ENCODE results near the gene TRPM3.

TRPM3 gene

GRCh38 chr9:70859694-70860093 is 261.7 kb downstream of the TRPM3 start:
- in situ Hi-C loops (cut with HindIII; ENCODE audit: low sequenced_read_pairs), result loop anchor here (5.0 kb wide), 1 partner anchor 37 kb away; no protein-coding TSS in a partner anchor
- DNase-seq (ENCODE audit: low read depth), result no peak
- no peak for TF ChIP-seq CTCF (IDR thresholded peaks at IDR 0.05; ENCODE audit: low read depth, low read length, missing control alignments)
- no peak overlapping the region for H3K4me3 ChIP-seq (ENCODE audit: low read depth, low read length)

- no peak for DNase-seq (ENCODE audit: low read depth)
- in situ Hi-C loops (cut with HindIII; ENCODE audit: low sequenced_read_pairs), result loop anchor here (5.0 kb wide), 1 partner anchor 34 kb away; no protein-coding TSS in a partner anchor
- TF ChIP-seq CTCF (IDR thresholded peaks at IDR 0.05; ENCODE audit: low read depth, low read length, missing control alignments), result no peak
- no peak overlapping the region for H3K4me3 ChIP-seq (ENCODE audit: low read depth, low read length)
Observed at GRCh38 chr9:70856411-70856810, 265.0 kb downstream of the TRPM3 start.

GRCh38 chr9:70852711-70853240 is 268.6 kb downstream of the TRPM3 start:
- H3K4me3 ChIP-seq (ENCODE audit: low read depth, low read length), result no peak overlapping the region
- TF ChIP-seq CTCF (IDR thresholded peaks at IDR 0.05; ENCODE audit: low read depth, low read length, missing control alignments), result no peak
- in situ Hi-C loops (cut with HindIII; ENCODE audit: low sequenced_read_pairs), result no loop called here
- DNase-seq (ENCODE audit: low read depth), result no peak

GRCh38 chr9:70840266-70840665 is 281.2 kb downstream of the TRPM3 start:
- H3K4me3 ChIP-seq (ENCODE audit: low read depth, low read length), result no peak overlapping the region
- no peak for TF ChIP-seq CTCF (IDR thresholded peaks at IDR 0.05; ENCODE audit: low read depth, low read length, missing control alignments)
- no peak for DNase-seq (ENCODE audit: low read depth)
- in situ Hi-C loops (cut with HindIII; ENCODE audit: low sequenced_read_pairs), result no loop called here

- in situ Hi-C loops (cut with HindIII; ENCODE audit: low sequenced_read_pairs), result no loop called here
- no peak overlapping the region for H3K4me3 ChIP-seq (ENCODE audit: low read depth, low read length)
- DNase-seq (ENCODE audit: low read depth), result no peak
Observed at GRCh38 chr9:70835323-70835722, 286.1 kb downstream of the TRPM3 start.

GRCh38 chr9:70832492-70832891 is 288.9 kb downstream of the TRPM3 start:
- H3K4me3 ChIP-seq (ENCODE audit: low read depth, low read length), result no peak overlapping the region
- in situ Hi-C loops (cut with HindIII; ENCODE audit: low sequenced_read_pairs), result no loop called here
- no peak for DNase-seq (ENCODE audit: low read depth)
- no peak for TF ChIP-seq CTCF (IDR thresholded peaks at IDR 0.05; ENCODE audit: low read depth, low read length, missing control alignments)

More at GRCh38 chr9:70835323-70835722, 286.1 kb downstream of the TRPM3 start:
- TF ChIP-seq CTCF (IDR thresholded peaks at IDR 0.05; ENCODE audit: low read depth, low read length, missing control alignments), result no peak
